ENCODE results near the gene ZDHHC18.

Gene ZDHHC18

GRCh38 chr1:26814893-26815292, 11.6 kb upstream of the ZDHHC18 start:
- no peak for TF ChIP-seq ZNF670 (tag by site-specific recombination; IDR thresholded peaks at IDR 0.05; ENCODE audit: low read depth)
- TF ChIP-seq ZNF792 (tag by site-specific recombination; IDR thresholded peaks at IDR 0.05): no peak
- no peak for TF ChIP-seq BCL11B (tag by site-specific recombination; IDR thresholded peaks at IDR 0.05; ENCODE audit: low read depth)
- no peak for TF ChIP-seq ZNF623 (tag by site-specific recombination; IDR thresholded peaks at IDR 0.05)
- no peak for TF ChIP-seq ZNF624 (tag by site-specific recombination; IDR thresholded peaks at IDR 0.05)
- TF ChIP-seq ZNF121 (tag by site-specific recombination; IDR thresholded peaks at IDR 0.05): peak; percentile 77
- TF ChIP-seq ZNF341 (tag by site-specific recombination; IDR thresholded peaks at IDR 0.05; ENCODE audit: low read depth): no peak
- no peak for TF ChIP-seq ZNF692 (tag by site-specific recombination; IDR thresholded peaks at IDR 0.05)
- no peak overlapping the region for H3K4me3 ChIP-seq (ENCODE audit: low read depth, low read length)
- H3K27ac ChIP-seq (ENCODE audit: extremely low read depth, low read depth, low read length): no peak overlapping the region
- POLR2A ChIA-PET: no interaction called here
- no peaks in the 10 kb centered on the region for H3K9me3 ChIP-seq (ENCODE audit: control insufficient read depth, insufficient read depth, low read depth, low read length)
- H3K36me3 ChIP-seq (ENCODE audit: control insufficient read depth in 2 of 2, insufficient read depth in 1 of 2, low read length in 2 of 2): no peaks in the 10 kb centered on the region
- CTCF ChIA-PET: interaction anchor here (0.8 kb wide), 1 partner anchor 16 kb away, joined by 3 read pairs; no protein-coding TSS in a partner anchor
- H3K4me1 ChIP-seq (ENCODE audit: control insufficient read depth, insufficient read depth, low read length): no peaks in the 10 kb centered on the region

GRCh38 chr1:26820784-26821269, 5.7 kb upstream of the ZDHHC18 start:
- TF ChIP-seq KLF1 (tag by site-specific recombination; IDR thresholded peaks at IDR 0.05) (peak; percentile 93), ZNF18 (tag by site-specific recombination; IDR thresholded peaks at IDR 0.05) (no peak), ZFHX2 (tag by site-specific recombination; conservative IDR thresholded peaks at IDR 0.05) (no peak), GLIS2 (tag by site-specific recombination; IDR thresholded peaks at IDR 0.05) (no peak)
- POLR2A ChIA-PET: no interaction called here
- CTCF ChIA-PET: interaction anchor here (0.6 to 1.8 kb wide), 4 partner anchors 10 to 57 kb away, joined by 3 to 14 read pairs (median 4); no protein-coding TSS in a partner anchor
- no peak overlapping the region for H3K4me3 ChIP-seq (ENCODE audit: low read depth, low read length)
- H3K27ac ChIP-seq (ENCODE audit: extremely low read depth, low read depth, low read length): no peak overlapping the region
- H3K36me3 ChIP-seq (ENCODE audit: control insufficient read depth in 2 of 2, insufficient read depth in 1 of 2, low read length in 2 of 2): no peaks in the 10 kb centered on the region
- no peaks in the 10 kb centered on the region for H3K9me3 ChIP-seq (ENCODE audit: control insufficient read depth, insufficient read depth, low read depth, low read length)
- no peaks in the 10 kb centered on the region for H3K4me1 ChIP-seq (ENCODE audit: control insufficient read depth, insufficient read depth, low read length)

GRCh38 chr1:26822737-26823395, 3.6 kb upstream of the ZDHHC18 start:
- Histone ChIP-seq H3K4me1 (ENCODE audit: control insufficient read depth, insufficient read depth, low read length) (no peaks in the 10 kb centered on the region), H3K9me3 (ENCODE audit: control insufficient read depth, insufficient read depth, low read depth, low read length) (no peaks in the 10 kb centered on the region)
- CTCF ChIA-PET: interaction anchor here (1.1 kb wide), 1 partner anchor 13 kb away, joined by 7 read pairs; no protein-coding TSS in a partner anchor

More at GRCh38 chr1:26822737-26823395, 3.6 kb upstream of the ZDHHC18 start:
- H3K36me3 ChIP-seq (ENCODE audit: control insufficient read depth in 2 of 2, insufficient read depth in 1 of 2, low read length in 2 of 2): no peaks in the 10 kb centered on the region
- H3K4me3 ChIP-seq (ENCODE audit: low read depth, low read length): no peak overlapping the region
- TF ChIP-seq ZNF148 (tag by site-specific recombination; IDR thresholded peaks at IDR 0.05; ENCODE audit: borderline replicate concordance): no peak
- TF ChIP-seq ZNF146 (tag by site-specific recombination; IDR thresholded peaks at IDR 0.05): no peak
- TF ChIP-seq ZNF629 (tag by site-specific recombination; IDR thresholded peaks at IDR 0.05): no peak
- no peak for TF ChIP-seq INSM2 (tag by site-specific recombination; IDR thresholded peaks at IDR 0.05)
- TF ChIP-seq ZNF707 (tag by site-specific recombination; IDR thresholded peaks at IDR 0.05): peak; percentile 84
- no peak for TF ChIP-seq IKZF3 (tag by site-specific recombination; IDR thresholded peaks at IDR 0.05)
- H3K27ac ChIP-seq (ENCODE audit: extremely low read depth, low read depth, low read length): no peak overlapping the region
- POLR2A ChIA-PET: interaction anchor here (0.7 kb wide), 1 partner anchor 1424 kb away, joined by 5 read pairs; no protein-coding TSS in a partner anchor

All from HEK293 (cell line).